NCI-H2196 (cell line): ENCODE results near the gene CD274.
"Not testable (repeated sequence)": the region's sequence is repeated elsewhere in the genome, so short reads cannot be mapped to it uniquely, and the experiment has no call there.

Experiments
- DNase-seq: peaks from one replicate; lab custom pipeline; 2025; ENCODE audit not compliant: unreplicated experiment; lab: John Stamatoyannopoulos, UW

The CD274 gene

GRCh38 chr9:5437254-5438216 is 12.8 kb upstream of the CD274 start, which contains the start of gene PLGRKT:
Gene PLGRKT (minus strand): TSS chr9:5437925. CDS start chr9:5431977, 5,948 bp downstream.
- peak; percentile 99 for DNase-seq

DNA sequence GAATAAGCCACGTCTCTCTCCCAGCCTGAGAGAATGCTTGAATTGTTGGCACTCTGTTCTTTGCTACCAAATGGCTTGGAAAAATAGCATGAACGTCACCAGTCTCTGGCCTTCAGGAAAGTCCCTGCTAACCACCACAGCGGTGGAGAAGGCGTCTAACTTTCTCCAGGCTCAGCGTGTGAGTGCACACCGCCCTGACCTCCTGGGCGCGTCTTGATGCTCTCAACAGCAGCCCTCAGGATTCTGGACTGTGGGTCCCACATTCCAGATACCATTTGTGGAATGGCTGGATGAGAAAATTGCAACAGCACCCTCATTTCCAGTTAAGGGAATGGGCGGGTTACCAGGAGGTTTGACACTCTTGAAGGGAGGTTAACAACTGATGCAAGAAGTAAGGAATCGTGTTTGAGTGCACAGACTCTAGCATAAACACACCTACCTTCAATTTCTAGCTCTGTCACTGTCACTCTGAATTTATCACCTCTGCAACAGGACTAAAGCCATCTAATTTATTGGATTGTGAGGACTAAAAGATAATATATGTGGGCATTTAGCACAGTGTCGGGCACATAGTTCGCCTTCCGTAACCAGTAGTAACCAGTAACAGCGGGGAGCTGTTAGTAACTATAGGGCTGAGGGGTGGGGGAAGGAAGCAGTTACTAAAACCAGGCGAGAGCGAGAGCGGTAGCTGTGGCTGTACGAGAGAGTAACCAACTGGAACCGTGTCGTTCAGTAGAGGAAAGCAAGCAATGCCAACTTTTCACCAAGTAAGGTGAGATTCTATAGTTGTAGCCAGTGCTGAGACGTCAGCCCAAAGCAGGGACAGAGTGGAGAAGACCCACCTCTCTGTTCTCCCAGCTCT is 11.8 kb upstream of the CD274 start:
- no peak for DNase-seq

GRCh38 chr9:5440426-5440825 is 9.9 kb upstream of the CD274 start:
- no peak for DNase-seq

DNA sequence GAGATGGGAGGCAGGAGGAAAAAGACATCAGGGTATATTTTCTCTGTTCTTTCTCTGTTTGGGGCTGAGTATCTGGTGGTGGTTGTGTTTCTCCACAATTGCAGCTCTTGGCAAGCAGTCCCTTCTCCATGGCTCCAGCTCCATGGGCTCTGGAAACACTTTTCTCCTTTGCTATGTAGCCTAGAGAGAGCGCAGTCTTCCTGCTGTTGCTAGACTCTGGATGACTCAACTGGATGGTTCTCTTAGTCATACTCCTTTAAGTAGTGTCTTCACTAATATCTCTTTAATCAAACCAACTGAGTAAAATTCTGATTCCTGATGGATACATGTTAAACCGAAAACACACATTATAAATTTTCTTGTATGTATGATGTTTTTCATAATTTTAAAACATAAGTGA is 9.3 kb upstream of the CD274 start:
- DNase-seq, result no peak

DNA sequence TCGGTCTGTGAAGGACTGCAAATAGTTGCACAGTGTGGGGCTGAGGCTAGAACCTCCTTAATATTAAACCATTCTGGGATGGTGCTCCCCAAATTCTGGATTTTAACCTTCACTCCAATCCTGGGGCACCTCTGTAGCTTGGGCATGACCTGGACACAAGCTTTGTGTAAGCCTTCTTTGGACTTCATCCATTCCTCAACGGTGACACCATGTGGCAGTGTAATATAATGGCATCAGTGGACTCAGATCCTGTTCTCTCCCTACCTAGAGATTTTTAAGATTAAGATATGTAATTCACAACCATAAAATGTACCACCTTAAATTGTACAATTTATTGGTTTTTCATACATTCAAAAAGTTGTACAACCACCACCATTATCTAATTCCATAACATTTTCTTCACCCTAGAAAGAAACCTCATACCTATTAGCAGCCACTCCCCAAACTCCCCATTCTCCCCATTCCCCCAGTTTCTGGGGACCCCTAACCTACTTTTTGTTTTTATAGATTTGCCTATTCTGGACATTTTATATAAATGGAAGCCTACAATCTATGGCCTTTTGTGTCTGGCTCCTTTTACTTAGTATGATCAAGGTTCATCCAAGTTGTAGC is 7.8 kb upstream of the CD274 start:
- DNase-seq, result peak; percentile 89

DNA sequence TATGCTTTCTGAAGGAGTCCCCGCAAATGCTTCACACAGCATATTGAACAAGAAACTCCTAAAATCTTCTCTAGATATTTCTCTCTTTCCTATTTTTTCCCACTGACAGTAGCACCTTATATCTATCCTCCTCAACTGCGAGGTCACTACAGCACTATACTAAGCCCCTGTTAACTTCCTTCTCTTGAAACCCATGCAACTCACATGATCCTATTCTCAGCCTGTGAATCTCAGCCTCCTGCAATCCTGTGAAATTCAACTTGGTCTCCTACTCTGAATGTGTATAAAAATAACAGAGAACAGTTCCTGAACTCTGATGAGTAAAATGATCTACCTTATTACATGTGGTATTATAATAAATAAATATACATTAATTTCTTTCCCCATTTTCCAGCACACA is 6.5 kb upstream of the CD274 start:
- no peak for DNase-seq

DNA sequence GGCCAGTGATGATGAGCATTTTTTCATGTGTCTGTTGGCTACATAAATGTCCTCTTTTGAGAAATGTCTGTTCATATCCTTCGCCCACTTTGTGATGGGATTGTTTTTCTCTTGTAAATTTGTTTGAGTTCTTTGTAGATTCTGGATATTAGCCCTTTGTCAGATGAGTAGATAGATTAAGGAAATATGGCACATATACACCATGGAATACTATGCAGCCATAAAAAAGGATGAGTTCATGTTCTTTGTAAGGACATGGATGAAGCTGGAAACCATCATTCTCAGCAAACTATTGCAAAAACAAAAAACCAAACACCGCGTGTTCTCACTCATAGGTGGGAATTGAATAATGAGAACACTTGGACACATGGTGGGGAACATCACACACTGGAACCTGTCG is 5.2 kb upstream of the CD274 start:
- DNase-seq, result not testable (repeated sequence)

DNA sequence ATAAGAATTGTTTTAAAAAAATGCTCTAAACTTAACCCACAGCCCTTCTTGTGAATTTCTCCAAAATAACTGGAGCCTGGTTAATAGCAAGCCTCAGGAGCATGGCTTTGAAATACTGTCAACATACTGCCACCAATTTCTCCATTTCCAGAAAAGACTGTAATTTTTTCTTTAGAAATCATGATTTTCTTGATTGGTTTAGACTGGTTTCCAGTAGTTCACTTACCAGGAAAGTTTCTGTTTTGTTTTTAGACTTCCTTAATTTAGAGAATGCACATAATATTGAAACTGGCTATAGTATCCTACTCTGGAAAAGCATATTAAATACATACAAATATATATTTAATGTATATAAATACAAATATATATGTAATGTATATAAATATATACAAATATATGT is 4.5 kb upstream of the CD274 start:
- no peak for DNase-seq

DNA sequence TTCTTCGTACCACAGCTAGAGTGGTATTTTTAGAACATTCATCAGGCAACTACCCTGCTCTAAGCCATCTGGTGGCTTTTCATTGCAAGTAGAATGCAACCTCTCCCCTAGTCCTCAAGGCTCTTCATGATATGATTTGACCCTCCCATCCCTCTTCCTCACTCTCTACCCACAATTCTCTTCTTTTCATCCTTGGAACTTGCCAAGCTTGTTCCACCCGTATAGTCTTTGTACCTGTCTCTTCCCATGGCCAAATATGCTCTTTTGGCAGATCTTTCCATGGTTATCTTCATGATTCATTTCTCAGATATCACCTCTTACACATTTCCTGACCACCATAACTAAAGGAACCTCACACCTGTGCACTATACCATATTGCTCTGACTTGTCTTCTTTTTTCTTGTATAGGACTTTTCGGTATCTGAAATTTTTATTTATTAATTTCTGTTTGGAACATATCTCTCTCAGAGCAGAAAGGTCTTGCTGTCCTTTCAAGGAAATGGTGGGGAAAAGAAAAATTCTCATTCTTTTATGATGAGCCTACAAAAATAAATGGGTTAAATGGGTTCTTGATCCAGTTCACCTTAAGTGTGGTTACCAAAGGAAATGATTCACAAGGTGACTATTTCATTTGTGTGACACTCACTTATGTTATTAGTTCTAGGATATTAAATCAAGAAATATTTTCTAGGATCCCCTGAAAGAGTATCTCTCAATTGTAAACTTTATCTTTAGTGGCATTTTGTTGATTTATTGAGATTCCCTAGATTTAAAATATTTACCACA is 3.7 kb upstream of the CD274 start:
- no peak for DNase-seq

DNA sequence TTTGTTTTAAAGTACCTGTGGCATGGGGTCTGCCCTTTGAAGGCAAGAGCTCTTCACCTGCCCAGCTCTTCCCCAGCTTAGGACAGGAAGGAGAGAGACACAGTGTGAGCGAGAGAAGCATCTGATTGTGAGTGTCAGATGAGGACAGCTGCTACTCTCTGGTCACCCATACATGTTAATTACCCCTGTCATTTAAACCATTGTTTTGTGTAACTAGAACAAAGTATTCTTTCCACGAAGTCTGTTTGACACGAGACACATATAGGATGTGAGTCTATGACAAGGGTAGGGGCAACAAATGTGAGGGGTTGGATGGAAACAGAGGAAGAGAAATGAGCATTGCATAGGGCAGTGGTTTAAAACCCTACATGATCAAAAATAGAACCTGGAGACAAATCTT is 3.0 kb upstream of the CD274 start:
- DNase-seq, result no peak

DNA sequence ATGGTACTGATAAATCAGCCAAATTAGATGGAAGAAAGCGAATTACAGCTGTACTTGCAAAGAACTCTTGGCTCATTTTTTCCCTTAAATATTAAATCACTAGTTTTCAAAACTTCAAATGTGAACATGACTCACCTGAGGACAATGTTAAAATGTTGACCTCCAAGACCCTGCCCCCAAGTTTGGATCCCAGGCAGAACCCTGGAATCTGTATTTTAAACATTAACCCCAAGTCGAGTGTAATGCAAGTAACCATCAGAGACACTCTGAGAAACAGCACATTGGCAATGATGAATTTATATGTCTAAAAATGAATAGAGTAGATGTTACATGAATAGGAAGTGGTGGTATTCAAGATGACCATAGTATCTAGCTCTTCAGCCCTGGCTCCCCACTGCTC is 2.3 kb upstream of the CD274 start:
- DNase-seq, result no peak

DNA sequence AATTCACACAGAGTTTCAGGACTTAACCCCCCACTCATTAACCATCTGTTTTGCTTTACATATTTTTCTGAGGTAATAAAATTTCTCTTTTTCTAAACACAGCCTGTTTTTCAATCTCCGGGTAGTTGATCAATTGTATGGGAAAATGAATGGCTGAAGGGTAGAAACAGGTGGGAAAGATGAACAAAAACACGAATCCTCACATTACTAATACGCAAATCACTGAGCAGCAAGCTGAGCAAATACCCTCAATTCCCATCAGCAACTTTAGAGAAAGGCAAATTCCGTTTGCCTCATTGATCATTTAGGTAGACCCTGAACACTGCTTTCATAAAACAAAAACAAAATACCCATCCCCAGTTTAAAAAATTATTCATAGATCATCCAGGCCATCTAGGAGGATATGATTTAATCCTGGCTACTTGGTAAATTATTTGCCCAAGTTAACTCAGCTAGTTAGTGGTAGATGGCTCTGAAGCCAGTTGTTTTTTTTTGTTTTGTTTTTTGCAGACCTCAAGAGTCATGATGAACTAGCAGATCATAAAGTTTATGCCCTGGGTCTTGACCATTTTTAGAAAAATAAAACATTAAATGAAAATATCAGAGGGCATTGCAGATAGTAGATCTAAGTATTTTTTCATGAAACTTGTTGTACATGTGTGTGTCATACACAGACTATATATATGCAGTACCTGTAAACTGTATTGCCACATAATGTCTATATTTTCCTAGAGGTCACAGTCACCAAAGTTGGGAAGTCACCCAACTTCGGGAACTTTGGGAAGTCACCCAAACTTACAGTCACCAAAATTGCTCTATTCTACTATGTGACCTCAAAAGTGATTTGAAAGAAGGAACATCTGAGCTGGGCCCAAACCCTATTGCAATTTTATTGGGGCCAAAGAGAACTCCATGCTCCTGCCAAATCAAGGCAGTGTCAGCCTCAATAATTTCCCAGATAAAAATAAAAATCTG is 1.6 kb upstream of the CD274 start:
- no peak for DNase-seq

DNA sequence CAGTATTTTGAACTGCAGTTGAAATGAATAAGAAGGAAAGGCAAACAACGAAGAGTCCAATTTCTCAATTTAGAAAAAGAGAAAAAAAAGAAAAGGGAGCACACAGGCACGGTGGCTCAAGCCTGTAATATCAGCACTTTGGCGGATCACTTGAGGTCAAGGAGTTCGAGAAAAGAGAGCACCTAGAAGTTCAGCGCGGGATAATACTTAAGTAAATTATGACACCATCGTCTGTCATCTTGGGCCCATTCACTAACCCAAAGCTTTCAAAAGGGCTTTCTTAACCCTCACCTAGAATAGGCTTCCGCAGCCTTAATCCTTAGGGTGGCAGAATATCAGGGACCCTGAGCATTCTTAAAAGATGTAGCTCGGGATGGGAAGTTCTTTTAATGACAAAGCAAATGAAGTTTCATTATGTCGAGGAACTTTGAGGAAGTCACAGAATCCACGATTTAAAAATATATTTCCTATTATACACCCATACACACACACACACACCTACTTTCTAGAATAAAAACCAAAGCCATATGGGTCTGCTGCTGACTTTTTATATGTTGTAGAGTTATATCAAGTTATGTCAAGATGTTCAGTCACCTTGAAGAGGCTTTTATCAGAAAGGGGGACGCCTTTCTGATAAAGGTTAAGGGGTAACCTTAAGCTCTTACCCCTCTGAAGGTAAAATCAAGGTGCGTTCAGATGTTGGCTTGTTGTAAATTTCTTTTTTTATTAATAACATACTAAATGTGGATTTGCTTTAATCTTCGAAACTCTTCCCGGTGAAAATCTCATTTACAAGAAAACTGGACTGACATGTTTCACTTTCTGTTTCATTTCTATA is 602 bp upstream of the CD274 start:
- DNase-seq, result no peak

- DNase-seq, result no peak
These were observed 1.9 kb downstream of the CD274 start for GRCh38 chr9:5452286-5452609.

DNA sequence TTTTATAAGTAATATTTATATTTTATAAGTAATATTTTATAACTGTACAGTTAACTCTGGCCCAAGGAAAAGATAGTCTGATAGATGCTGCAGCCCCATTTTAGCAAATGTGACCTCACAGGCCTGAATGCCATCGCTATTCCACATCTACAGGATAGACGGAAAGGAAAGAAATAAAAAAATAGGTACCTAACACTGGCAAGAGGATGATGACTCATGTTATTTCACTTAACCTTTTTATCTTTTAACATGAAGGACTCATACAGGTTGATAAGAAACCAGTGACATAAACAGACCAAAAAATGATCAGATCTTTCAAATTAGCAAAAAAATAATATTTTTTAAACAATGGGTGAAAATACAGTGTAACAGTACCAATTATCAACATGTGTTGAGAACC is 2.7 kb downstream of the CD274 start:
- no peak for DNase-seq

DNA sequence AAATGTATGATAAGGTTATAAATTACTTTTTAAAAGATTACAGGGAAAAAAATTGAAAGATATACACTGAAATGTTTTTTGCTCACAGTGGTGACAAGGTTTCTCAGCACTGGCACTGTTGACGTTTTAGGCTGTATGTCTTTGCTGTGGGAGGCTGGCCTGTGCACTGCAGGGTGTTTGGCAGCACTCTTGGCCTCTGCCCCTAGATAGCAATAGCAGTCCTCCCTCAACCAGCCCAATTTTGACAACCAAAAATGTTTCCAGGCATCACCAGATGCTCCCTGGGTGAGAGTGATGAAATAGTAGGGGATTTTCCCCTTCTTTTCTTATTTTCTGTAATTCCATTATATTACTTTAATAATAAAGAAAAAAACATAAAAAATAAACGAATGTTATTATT is 3.3 kb downstream of the CD274 start:
- DNase-seq, result no peak

DNA sequence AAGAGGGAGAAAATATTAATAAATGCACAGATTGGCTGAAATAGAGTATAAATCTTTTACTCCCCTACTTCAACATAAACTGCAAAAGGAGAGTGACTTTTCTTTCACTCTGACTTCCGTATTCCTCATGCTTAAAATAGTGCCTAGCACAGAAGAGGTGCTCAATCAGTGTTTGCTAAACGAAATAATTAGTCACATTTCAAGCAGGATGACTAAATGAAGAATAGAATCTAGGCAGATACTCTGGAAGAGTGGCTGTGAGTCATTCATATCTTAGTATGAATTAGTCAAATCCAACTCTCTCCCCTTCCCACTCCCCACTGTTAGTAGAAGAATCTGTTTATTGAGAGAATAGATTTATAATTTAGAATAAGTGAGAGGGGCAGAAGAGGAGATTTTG is 4.8 kb downstream of the CD274 start:
- no peak for DNase-seq

GRCh38 chr9:5459289-5459829 is 9.0 kb downstream of the CD274 start:
- no peak for DNase-seq

DNA sequence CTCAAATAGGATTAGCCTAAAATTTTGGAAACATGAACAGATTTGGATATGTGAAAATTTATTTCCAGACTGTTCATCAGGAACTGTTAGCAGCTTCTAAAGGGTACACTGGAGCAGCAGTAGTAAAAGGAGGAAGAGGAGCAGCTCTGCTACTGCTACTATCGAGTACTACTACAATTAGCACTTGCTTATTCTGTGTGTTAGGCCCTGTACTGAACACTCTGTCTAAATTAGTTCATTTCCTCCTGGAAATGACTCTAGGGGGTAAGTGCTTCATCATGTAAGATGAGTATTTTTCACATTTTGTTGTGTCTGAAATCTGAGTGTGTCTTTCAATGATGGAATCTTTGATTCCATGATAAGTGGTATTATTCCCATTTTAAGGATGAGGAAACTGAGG is 9.8 kb downstream of the CD274 start:
- no peak for DNase-seq
